Loucy (cell line): ENCODE results near the gene GNAO1.

Experiments
- H2AFZ ChIP-seq: fragments of 200-600 bp; sonication (generic); 2 replicates; pipeline ENCODE4 v1.6.0; 2016; ENCODE audit warnings: antibody characterized with exemption, mild to moderate bottlenecking, low read length, moderate library complexity
- H3F3A ChIP-seq: fragments of 200-600 bp; 2 replicates; pipeline ENCODE4 v1.6.0; 2016; ENCODE audit warnings: antibody characterized with exemption, low read depth, mild to moderate bottlenecking
- H3K27me3 ChIP-seq: fragments of 200-600 bp; sonication (generic); 2 replicates; pipeline ENCODE4 v1.6.1; 2014; ENCODE audit warnings: low read length, mild to moderate bottlenecking; ENCODE audit not compliant: insufficient read depth, poor library complexity, severe bottlenecking
- H3K36me3 ChIP-seq: fragments of 200-600 bp; sonication (generic); 2 replicates; pipeline ENCODE4 v1.6.1; 2016; ENCODE audit warnings: low read length; ENCODE audit not compliant: insufficient read depth
- H3K4me1 ChIP-seq: fragments of 200-600 bp; sonication (generic); 2 replicates; pipeline ENCODE4 v1.5.1; 2014; ENCODE audit warnings: low read length, mild to moderate bottlenecking; ENCODE audit not compliant: insufficient read depth, poor library complexity, severe bottlenecking
- H3K4me2 ChIP-seq: fragments of 200-600 bp; sonication (generic); 2 replicates; pipeline ENCODE4 v1.6.0; 2014; ENCODE audit warnings: antibody characterized with exemption, low read length, low read depth, mild to moderate bottlenecking; ENCODE audit not compliant: poor library complexity, severe bottlenecking
- H3K4me3 ChIP-seq: fragments of 200-600 bp; sonication (generic); 2 replicates; pipeline ENCODE4 v1.5.1; 2014; ENCODE audit warnings: low read length, mild to moderate bottlenecking, mixed read lengths; ENCODE audit not compliant: poor library complexity, severe bottlenecking
- H3K79me2 ChIP-seq: fragments of 200-600 bp; sonication (generic); 2 replicates; pipeline ENCODE4 v1.6.1; 2014; ENCODE audit warnings: low read length; ENCODE audit not compliant: insufficient read depth
- H3K9ac ChIP-seq: fragments of 200-600 bp; sonication (generic); 2 replicates; pipeline ENCODE4 v1.6.0; 2014; ENCODE audit warnings: mild to moderate bottlenecking, low read depth, low read length, moderate library complexity; ENCODE audit not compliant: poor library complexity, severe bottlenecking
- H3K9me2 ChIP-seq: fragments of 200-600 bp; sonication (generic); replicated peaks from 2 replicates; pipeline ENCODE4 v1.6.1; 2016; ENCODE audit warnings: low read depth, low read length, mixed read lengths
- H3K9me3 ChIP-seq: fragments of 200-600 bp; sonication (generic); 2 replicates; pipeline ENCODE4 v1.6.1; 2014; ENCODE audit warnings: mild to moderate bottlenecking, antibody characterized with exemption, low read length, low read depth; ENCODE audit not compliant: insufficient read depth
- H4K20me1 ChIP-seq: fragments of 200-600 bp; sonication (generic); 2 replicates; pipeline ENCODE4 v1.6.0; 2014; ENCODE audit warnings: antibody characterized with exemption, low read length, mild to moderate bottlenecking; ENCODE audit not compliant: insufficient read depth, poor library complexity, severe bottlenecking
- CTCF ChIP-seq: fragments of 200-600 bp; sonication (generic); conservative IDR thresholded peaks from 2 replicates; pipeline ENCODE4 v1.5.1; 2014; ENCODE audit warnings: mild to moderate bottlenecking, antibody characterized with exemption, low read length
- EZH2phosphoT487 ChIP-seq: fragments of 200-600 bp; IDR thresholded peaks from 2 replicates; pipeline ENCODE4 v1.6.1; 2018; ENCODE audit warnings: antibody characterized with exemption, mild to moderate bottlenecking, moderate library complexity, borderline replicate concordance

The GNAO1 gene

GRCh38 chr16:56190677-56191155 lies 573 bp upstream of the GNAO1 start:
- Histone ChIP-seq H3K9ac (no peak overlapping the region), H3K9me2 (no peaks in the 10 kb centered on the region), H3K27me3 (peaks cover 25% of the 10 kb centered on the region), H3K4me3 (no peak overlapping the region), H3K4me1 (no peaks in the 10 kb centered on the region), H3F3A (no peaks in the 10 kb centered on the region), H3K9me3 (no peaks in the 10 kb centered on the region), H4K20me1 (no peaks in the 10 kb centered on the region), H3K79me2 (no peaks in the 10 kb centered on the region), H3K36me3 (no peaks in the 10 kb centered on the region), H3K4me2 (no peak overlapping the region), H2AFZ (no peak overlapping the region)
- no peak for TF ChIP-seq EZH2phosphoT487
- TF ChIP-seq CTCF, result no peak

- no peaks in the 10 kb centered on the region for H3K79me2 ChIP-seq
- H3K9ac ChIP-seq, result no peak overlapping the region
- peaks cover 25% of the 10 kb centered on the region for H3K27me3 ChIP-seq
- no peaks in the 10 kb centered on the region for H3K36me3 ChIP-seq
- TF ChIP-seq CTCF (no peak), EZH2phosphoT487 (no peak)
- no peak overlapping the region for H3K4me3 ChIP-seq
- no peaks in the 10 kb centered on the region for H3K9me3 ChIP-seq
- H3K9me2 ChIP-seq, result no peaks in the 10 kb centered on the region
- H3F3A ChIP-seq, result no peaks in the 10 kb centered on the region
- no peak overlapping the region for H3K4me2 ChIP-seq
- H3K4me1 ChIP-seq, result no peaks in the 10 kb centered on the region
- H4K20me1 ChIP-seq, result no peaks in the 10 kb centered on the region
- no peak overlapping the region for H2AFZ ChIP-seq
Observed at GRCh38 chr16:56191835-56192634, 746 bp downstream of the GNAO1 start.

- Histone ChIP-seq H3K9me3 (no peaks in the 10 kb centered on the region), H3K4me2 (no peak overlapping the region), H3K36me3 (no peaks in the 10 kb centered on the region), H3K9me2 (no peaks in the 10 kb centered on the region), H3K27me3 (peaks cover 25% of the 10 kb centered on the region), H3F3A (no peaks in the 10 kb centered on the region), H3K79me2 (no peaks in the 10 kb centered on the region), H3K9ac (no peak overlapping the region), H3K4me1 (no peaks in the 10 kb centered on the region), H2AFZ (no peak overlapping the region), H3K4me3 (no peak overlapping the region), H4K20me1 (no peaks in the 10 kb centered on the region)
- TF ChIP-seq CTCF (no peak), EZH2phosphoT487 (no peak)
Observed at GRCh38 chr16:56192635-56192945, 1.3 kb downstream of the GNAO1 start.
